ENCODE measurements around the gene SPECC1L. TPM values are rescaled to one million over a fixed set of nuclear protein-coding genes. Genes with fewer than 3 reads are reported as not detected.

SPECC1L gene
- total RNA-seq, 1 experiment from 2014 or later: 35.1 TPM

- H3K36me3 ChIP-seq (ENCODE audit: insufficient read depth, low read length): peaks cover 13% of the 10 kb centered on the region; the same call in 1 of the 2 replicates
- no peaks in the 10 kb centered on the region for H4K20me1 ChIP-seq (ENCODE audit: insufficient read depth, low read depth, low read length)
- peak overlapping the region; percentile 87 for H3K9ac ChIP-seq (ENCODE audit: low read length)
- no peaks in the 10 kb centered on the region for H3K9me3 ChIP-seq (ENCODE audit: low read length)
- H3K27ac ChIP-seq (ENCODE audit: low read length): peak overlapping the region; percentile 99
- H2AFZ ChIP-seq (ENCODE audit: low read length): no peak overlapping the region
- peak; percentile 98 for DNase-seq
- H3K27me3 ChIP-seq (ENCODE audit: low read length): no peaks in the 10 kb centered on the region
- no peaks in the 10 kb centered on the region for H3K9me2 ChIP-seq (replicated peaks; ENCODE audit: insufficient read depth, low read length)
- H3K4me3 ChIP-seq (ENCODE audit: low read length): peak overlapping the region; percentile 70
- H3K4me1 ChIP-seq (ENCODE audit: low read length): peaks cover 90% of the 10 kb centered on the region
- peaks cover 59% of the 10 kb centered on the region for H3K79me2 ChIP-seq (ENCODE audit: low read length)
- H3K4me2 ChIP-seq (ENCODE audit: low read depth, low read length, poor library complexity, severe bottlenecking): peak overlapping the region; percentile 85
Measured at GRCh38 chr22:24434471-24435322, 164.1 kb downstream of the SPECC1L start.

DNA sequence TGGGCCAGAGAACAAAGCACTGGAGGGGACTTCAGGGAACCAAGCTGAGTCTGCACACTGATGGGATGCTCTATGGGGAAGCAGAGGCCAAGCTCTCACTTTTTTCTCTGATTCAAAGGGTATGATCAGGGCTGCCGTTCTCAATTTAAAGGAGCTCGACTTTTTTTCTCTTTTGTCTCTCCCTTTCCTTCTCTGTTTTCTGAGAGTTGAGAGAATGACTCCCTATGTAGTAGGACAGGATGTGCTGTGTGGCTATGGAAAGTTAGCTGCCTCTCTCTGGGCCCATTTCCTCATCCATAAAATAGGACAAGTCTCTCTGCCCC, 164.7 kb downstream of the SPECC1L start:
- Histone ChIP-seq H3K4me2 (ENCODE audit: low read depth, low read length, poor library complexity, severe bottlenecking) (peak overlapping the region; percentile 85), H2AFZ (ENCODE audit: low read length) (no peak overlapping the region), H3K4me1 (ENCODE audit: low read length) (peaks cover 85% of the 10 kb centered on the region), H3K9ac (ENCODE audit: low read length) (peak overlapping the region; percentile 87), H3K79me2 (ENCODE audit: low read length) (peaks cover 53% of the 10 kb centered on the region), H3K36me3 (ENCODE audit: insufficient read depth, low read length) (peaks cover 17% of the 10 kb centered on the region; the same call in 1 of the 2 replicates), H4K20me1 (ENCODE audit: insufficient read depth, low read depth, low read length) (no peaks in the 10 kb centered on the region), H3K9me2 (replicated peaks; ENCODE audit: insufficient read depth, low read length) (no peaks in the 10 kb centered on the region), H3K4me3 (ENCODE audit: low read length) (peak overlapping the region; percentile 70), H3K9me3 (ENCODE audit: low read length) (no peaks in the 10 kb centered on the region), H3K27me3 (ENCODE audit: low read length) (no peaks in the 10 kb centered on the region), H3K27ac (ENCODE audit: low read length) (peak overlapping the region; percentile 99)
- peak; percentile 53 for DNase-seq

- Histone ChIP-seq H2AFZ (ENCODE audit: low read length) (no peak overlapping the region), H3K27ac (ENCODE audit: low read length) (peak overlapping the region; percentile 99), H3K4me2 (ENCODE audit: low read depth, low read length, poor library complexity, severe bottlenecking) (peak overlapping the region; percentile 85), H3K27me3 (ENCODE audit: low read length) (no peaks in the 10 kb centered on the region), H4K20me1 (ENCODE audit: insufficient read depth, low read depth, low read length) (no peaks in the 10 kb centered on the region), H3K4me1 (ENCODE audit: low read length) (peaks cover 82% of the 10 kb centered on the region), H3K79me2 (ENCODE audit: low read length) (peaks cover 48% of the 10 kb centered on the region), H3K9me2 (replicated peaks; ENCODE audit: insufficient read depth, low read length) (no peaks in the 10 kb centered on the region), H3K36me3 (ENCODE audit: insufficient read depth, low read length) (peaks cover 23% of the 10 kb centered on the region; the same call in 1 of the 2 replicates), H3K9me3 (ENCODE audit: low read length) (no peaks in the 10 kb centered on the region), H3K4me3 (ENCODE audit: low read length) (peak overlapping the region; percentile 70), H3K9ac (ENCODE audit: low read length) (peak overlapping the region; percentile 87)
- peak; percentile 77 for DNase-seq
Measured at GRCh38 chr22:24435861-24436371, 165.3 kb downstream of the SPECC1L start.

DNA sequence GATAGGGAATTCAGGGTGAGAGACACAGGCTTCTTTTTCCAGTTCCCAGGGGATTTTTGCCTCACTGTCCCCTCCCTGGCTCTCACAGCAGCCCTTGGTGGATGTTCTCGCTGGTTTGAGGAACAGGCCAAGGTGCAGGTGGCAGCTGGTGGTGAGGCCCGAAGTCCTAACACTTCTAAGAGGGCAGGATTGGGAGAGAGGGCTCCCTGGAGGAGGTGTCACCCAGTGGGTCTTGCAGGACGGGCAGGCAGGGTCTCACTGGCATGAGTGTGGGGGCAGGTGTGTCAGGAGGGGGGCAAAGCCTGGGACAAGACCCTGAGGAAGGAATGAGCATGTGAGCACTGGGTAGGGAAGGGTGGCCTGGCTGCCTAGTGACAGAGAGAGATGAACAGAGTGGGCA, 165.9 kb downstream of the SPECC1L start:
- DNase-seq: peak; percentile 54
- Histone ChIP-seq H3K9me2 (replicated peaks; ENCODE audit: insufficient read depth, low read length) (no peaks in the 10 kb centered on the region), H4K20me1 (ENCODE audit: insufficient read depth, low read depth, low read length) (no peaks in the 10 kb centered on the region), H3K9me3 (ENCODE audit: low read length) (no peaks in the 10 kb centered on the region), H3K27me3 (ENCODE audit: low read length) (no peaks in the 10 kb centered on the region), H2AFZ (ENCODE audit: low read length) (no peak overlapping the region), H3K9ac (ENCODE audit: low read length) (peak overlapping the region; percentile 87), H3K4me3 (ENCODE audit: low read length) (peak overlapping the region; percentile 70), H3K4me1 (ENCODE audit: low read length) (peaks cover 82% of the 10 kb centered on the region), H3K36me3 (ENCODE audit: insufficient read depth, low read length) (peaks cover 29% of the 10 kb centered on the region), H3K79me2 (ENCODE audit: low read length) (peaks cover 44% of the 10 kb centered on the region), H3K27ac (ENCODE audit: low read length) (peak overlapping the region; percentile 99), H3K4me2 (ENCODE audit: low read depth, low read length, poor library complexity, severe bottlenecking) (peak overlapping the region; percentile 85)

DNA sequence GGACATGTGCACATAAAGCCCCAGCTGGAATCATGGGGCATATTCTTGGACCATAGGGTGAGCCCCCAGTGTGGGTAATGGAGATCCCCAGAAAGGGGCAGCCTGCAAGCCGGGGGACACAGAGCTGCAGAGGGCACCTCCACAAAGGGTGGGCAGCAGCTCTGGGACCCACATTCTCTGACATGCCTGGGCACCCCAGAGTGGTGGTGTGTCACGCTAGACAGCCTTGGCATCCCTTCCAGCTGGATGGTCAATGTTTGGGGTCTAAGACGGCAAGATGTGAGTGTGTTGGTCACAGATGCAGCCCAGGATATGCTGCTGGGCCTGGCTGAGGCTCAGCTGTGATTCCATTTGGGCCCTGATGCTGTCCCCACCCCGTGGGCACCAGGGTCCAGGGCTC, 166.5 kb downstream of the SPECC1L start:
- no peaks in the 10 kb centered on the region for H3K9me3 ChIP-seq (ENCODE audit: low read length)
- peak overlapping the region; percentile 99 for H3K27ac ChIP-seq (ENCODE audit: low read length)
- peak overlapping the region; percentile 70 for H3K4me3 ChIP-seq (ENCODE audit: low read length)
- no peaks in the 10 kb centered on the region for H3K27me3 ChIP-seq (ENCODE audit: low read length)
- no peaks in the 10 kb centered on the region for H3K9me2 ChIP-seq (replicated peaks; ENCODE audit: insufficient read depth, low read length)
- H3K36me3 ChIP-seq (ENCODE audit: insufficient read depth, low read length): peaks cover 34% of the 10 kb centered on the region
- peak overlapping the region; percentile 87 for H3K9ac ChIP-seq (ENCODE audit: low read length)
- no peak for DNase-seq
- H3K4me2 ChIP-seq (ENCODE audit: low read depth, low read length, poor library complexity, severe bottlenecking): peak overlapping the region; percentile 85
- no peak overlapping the region for H2AFZ ChIP-seq (ENCODE audit: low read length)
- H3K79me2 ChIP-seq (ENCODE audit: low read length): peaks cover 39% of the 10 kb centered on the region
- no peaks in the 10 kb centered on the region for H4K20me1 ChIP-seq (ENCODE audit: insufficient read depth, low read depth, low read length)
- peaks cover 76% of the 10 kb centered on the region for H3K4me1 ChIP-seq (ENCODE audit: low read length)

GRCh38 chr22:24437741-24438328, 167.2 kb downstream of the SPECC1L start:
- no peak overlapping the region for H2AFZ ChIP-seq (ENCODE audit: low read length)
- no peaks in the 10 kb centered on the region for H3K9me3 ChIP-seq (ENCODE audit: low read length)
- peaks cover 69% of the 10 kb centered on the region for H3K4me1 ChIP-seq (ENCODE audit: low read length)
- peak; percentile 81 for DNase-seq
- H3K27me3 ChIP-seq (ENCODE audit: low read length): no peaks in the 10 kb centered on the region
- H4K20me1 ChIP-seq (ENCODE audit: insufficient read depth, low read depth, low read length): no peaks in the 10 kb centered on the region
- peaks cover 35% of the 10 kb centered on the region for H3K79me2 ChIP-seq (ENCODE audit: low read length)
- H3K4me2 ChIP-seq (ENCODE audit: low read depth, low read length, poor library complexity, severe bottlenecking): peak overlapping the region; percentile 85
- H3K36me3 ChIP-seq (ENCODE audit: insufficient read depth, low read length): peaks cover 41% of the 10 kb centered on the region
- H3K27ac ChIP-seq (ENCODE audit: low read length): peak overlapping the region; percentile 99
- H3K4me3 ChIP-seq (ENCODE audit: low read length): peak overlapping the region; percentile 70
- H3K9ac ChIP-seq (ENCODE audit: low read length): peak overlapping the region; percentile 87
- H3K9me2 ChIP-seq (replicated peaks; ENCODE audit: insufficient read depth, low read length): no peaks in the 10 kb centered on the region

GRCh38 chr22:24440270-24440717, 169.7 kb downstream of the SPECC1L start:
- Histone ChIP-seq H4K20me1 (ENCODE audit: insufficient read depth, low read depth, low read length) (no peaks in the 10 kb centered on the region), H3K9me2 (replicated peaks; ENCODE audit: insufficient read depth, low read length) (no peaks in the 10 kb centered on the region), H3K27ac (ENCODE audit: low read length) (no peak overlapping the region), H3K27me3 (ENCODE audit: low read length) (no peaks in the 10 kb centered on the region), H3K4me2 (ENCODE audit: low read depth, low read length, poor library complexity, severe bottlenecking) (no peak overlapping the region), H3K4me1 (ENCODE audit: low read length) (peaks cover 45% of the 10 kb centered on the region), H3K36me3 (ENCODE audit: insufficient read depth, low read length) (peaks cover 49% of the 10 kb centered on the region), H3K4me3 (ENCODE audit: low read length) (no peak overlapping the region), H3K9ac (ENCODE audit: low read length) (no peak overlapping the region), H3K79me2 (ENCODE audit: low read length) (peaks cover 34% of the 10 kb centered on the region), H2AFZ (ENCODE audit: low read length) (no peak overlapping the region), H3K9me3 (ENCODE audit: low read length) (no peaks in the 10 kb centered on the region)
- DNase-seq: no peak

GRCh38 chr22:24440718-24441405, 170.2 kb downstream of the SPECC1L start:
- no peaks in the 10 kb centered on the region for H4K20me1 ChIP-seq (ENCODE audit: insufficient read depth, low read depth, low read length)
- no peak overlapping the region for H2AFZ ChIP-seq (ENCODE audit: low read length)
- H3K9ac ChIP-seq (ENCODE audit: low read length): no peak overlapping the region
- peaks cover 39% of the 10 kb centered on the region for H3K4me1 ChIP-seq (ENCODE audit: low read length)
- no peaks in the 10 kb centered on the region for H3K27me3 ChIP-seq (ENCODE audit: low read length)
- no peak overlapping the region for H3K4me2 ChIP-seq (ENCODE audit: low read depth, low read length, poor library complexity, severe bottlenecking)
- peaks cover 28% of the 10 kb centered on the region for H3K79me2 ChIP-seq (ENCODE audit: low read length)
- peaks cover 49% of the 10 kb centered on the region for H3K36me3 ChIP-seq (ENCODE audit: insufficient read depth, low read length)
- H3K9me2 ChIP-seq (replicated peaks; ENCODE audit: insufficient read depth, low read length): no peaks in the 10 kb centered on the region
- peak overlapping the region; percentile 49; the same call in 1 of the 2 replicates for H3K27ac ChIP-seq (ENCODE audit: low read length)
- no peak for DNase-seq
- no peaks in the 10 kb centered on the region for H3K9me3 ChIP-seq (ENCODE audit: low read length)
- no peak overlapping the region for H3K4me3 ChIP-seq (ENCODE audit: low read length)
